IMR-90 (cell line): ENCODE results near the gene SIN3B. TPM values are rescaled to one million over a fixed set of nuclear protein-coding genes. Genes with fewer than 3 reads are reported as not detected.

Source experiments
- ATAC-seq: fragments of 200-7000 bp; cut with Tn5 transposase; 2 replicates; pipeline ENCODE4 v1.9.1; 2020; ENCODE audit warnings: low read depth, mild to moderate bottlenecking, moderate library complexity
- BruUV-seq: library from RNA; stranded (reverse); fragments of 400-500 nt; replicated peaks from 2 replicates; lab custom pipeline; 2021; lab: Mats Ljungman, UMichigan
- CTCF ChIA-PET: fragments of 300-600 bp; formaldehyde crosslinking; extraction: SDS; loops from one replicate; lab custom pipeline; 2021; ENCODE audit warnings: antibody characterized with exemption; lab: Yijun Ruan, JAX
- POLR2A ChIA-PET: fragments of 300-600 bp; sonication (Branson Sonifier 250); formaldehyde crosslinking; loops from one replicate; lab custom pipeline; 2022; ENCODE audit warnings: antibody characterized with exemption; ENCODE audit not compliant: unreplicated experiment; lab: Charles Lee
- DNase-seq: peaks from one replicate; pipeline ENCODE4 v3.0.0; 2013
- H2AFZ ChIP-seq: replicated peaks from 2 replicates; pipeline ENCODE3; 2013; ENCODE audit warnings: low read length, mild to moderate bottlenecking; ENCODE audit not compliant: poor library complexity
- H2AK5ac ChIP-seq: 2 replicates; pipeline ENCODE4 v1.6.1; 2013; ENCODE audit warnings: low read depth, low read length, inconsistent platforms
- H2AK9ac ChIP-seq: replicated peaks from 2 replicates; pipeline ENCODE3; 2013; ENCODE audit warnings: mild to moderate bottlenecking, low read depth, low read length, moderate library complexity; ENCODE audit not compliant: poor library complexity
- H2BK120ac ChIP-seq: 2 replicates; pipeline ENCODE4 v1.6.1; 2013; ENCODE audit warnings: low read depth, low read length, inconsistent platforms
- H2BK15ac ChIP-seq: 3 replicates; pipeline ENCODE4 v1.6.1; 2013; ENCODE audit warnings: low read depth, low read length, inconsistent platforms
- H2BK20ac ChIP-seq: 2 replicates; pipeline ENCODE4 v1.6.1; 2013; ENCODE audit warnings: low read depth, mild to moderate bottlenecking, inconsistent platforms, low read length, moderate library complexity
- H2BK5ac ChIP-seq: 2 replicates; pipeline ENCODE4 v1.6.1; 2013; ENCODE audit warnings: mild to moderate bottlenecking, low read depth, low read length, inconsistent platforms; ENCODE audit not compliant: poor library complexity, severe bottlenecking
- H3K14ac ChIP-seq: replicated peaks from 2 replicates; pipeline ENCODE4 v1.6.1; 2013; ENCODE audit warnings: low read depth, low read length, inconsistent platforms
- H3K18ac ChIP-seq: 2 replicates; pipeline ENCODE4 v1.6.1; 2013; ENCODE audit warnings: low read depth, low read length, control low read depth
- H3K23ac ChIP-seq: 2 replicates; pipeline ENCODE4 v1.6.1; 2013; ENCODE audit warnings: low read depth, low read length, inconsistent platforms
- H3K27ac ChIP-seq: 2 replicates; pipeline ENCODE4 v1.5.1; 2013; ENCODE audit warnings: mild to moderate bottlenecking, control low read depth, low read length; ENCODE audit not compliant: insufficient read depth
- H3K27me3 ChIP-seq: 2 replicates; pipeline ENCODE4 v1.6.1; 2013; ENCODE audit warnings: low read length; ENCODE audit not compliant: control insufficient read depth, insufficient read depth
- H3K36me3 ChIP-seq: 2 replicates; pipeline ENCODE4 v1.6.1; 2013; ENCODE audit warnings: low read length, mixed read lengths; ENCODE audit not compliant: control insufficient read depth, insufficient read depth
- H3K4ac ChIP-seq: 2 replicates; pipeline ENCODE4 v1.6.1; 2013; ENCODE audit warnings: low read depth, low read length, inconsistent platforms
- H3K4me1 ChIP-seq: 2 replicates; pipeline ENCODE4 v1.6.1; 2013; ENCODE audit warnings: low read length, mixed read lengths; ENCODE audit not compliant: control insufficient read depth, insufficient read depth
- H3K4me2 ChIP-seq: 2 replicates; pipeline ENCODE4 v1.6.1; 2013; ENCODE audit warnings: low read depth, mild to moderate bottlenecking, control low read depth, low read length, moderate library complexity
- H3K4me3 ChIP-seq: 2 replicates; pipeline ENCODE4 v1.5.1; 2013; ENCODE audit warnings: low read depth, mild to moderate bottlenecking, control low read depth, low read length, moderate library complexity; ENCODE audit not compliant: insufficient read depth
- H3K56ac ChIP-seq: 2 replicates; pipeline ENCODE4 v1.6.1; 2013; ENCODE audit warnings: low read length, inconsistent platforms; ENCODE audit not compliant: insufficient read depth; ENCODE audit errors: extremely low read depth
- H3K79me1 ChIP-seq, 2 experiments: 2 replicates each; pipeline ENCODE4 v1.6.1; 2013; ENCODE audit warnings: low read length in 2 of 2, inconsistent platforms in 1 of 2, low read depth in 1 of 2
- H3K9ac ChIP-seq: 2 replicates; pipeline ENCODE4 v1.6.1; 2013; ENCODE audit warnings: low read depth, low read length, control low read depth
- H3K9me1 ChIP-seq: 2 replicates; pipeline ENCODE4 v1.6.1; 2013; ENCODE audit warnings: low read length, inconsistent platforms; ENCODE audit not compliant: insufficient read depth
- H3K9me3 ChIP-seq: 2 replicates; pipeline ENCODE4 v1.6.1; 2013; ENCODE audit warnings: low read length; ENCODE audit not compliant: control insufficient read depth, insufficient read depth
- H4K20me1 ChIP-seq: 2 replicates; pipeline ENCODE4 v1.6.1; 2013; ENCODE audit warnings: low read length, inconsistent platforms; ENCODE audit not compliant: insufficient read depth
- H4K5ac ChIP-seq: 2 replicates; pipeline ENCODE4 v1.6.1; 2013; ENCODE audit warnings: mild to moderate bottlenecking, low read depth, low read length, control low read depth
- H4K8ac ChIP-seq, 2 experiments: 2 replicates each; pipeline ENCODE4 v1.6.1; 2013; ENCODE audit warnings: low read depth in 2 of 2, low read length in 2 of 2, control low read depth in 1 of 2, inconsistent platforms in 1 of 2
- H4K91ac ChIP-seq: 2 replicates; pipeline ENCODE4 v1.6.1; 2013; ENCODE audit warnings: low read depth, low read length, inconsistent platforms; ENCODE audit not compliant: insufficient read depth
- CHD1 ChIP-seq: IDR thresholded peaks from 2 replicates; pipeline ENCODE4 v1.6.1; 2012; ENCODE audit warnings: low read depth, low read length, improper control_type of control experiment
- MAZ ChIP-seq: IDR thresholded peaks from 2 replicates; pipeline ENCODE4 v1.6.1; 2012; ENCODE audit warnings: low read depth, mild to moderate bottlenecking, low read length, improper control_type of control experiment, moderate library complexity, borderline replicate concordance
- NFE2L2 ChIP-seq: fragments of 150-350 bp; IDR thresholded peaks from 2 replicates; pipeline ENCODE4 v1.6.1; 2016; ENCODE audit warnings: low read depth, mild to moderate bottlenecking, low read length
- POLR2A ChIP-seq: IDR thresholded peaks from 2 replicates; pipeline ENCODE4 v1.6.1; 2012; ENCODE audit warnings: mild to moderate bottlenecking, low read depth, low read length
- RCOR1 ChIP-seq: IDR thresholded peaks from 2 replicates; pipeline ENCODE4 v1.6.1; 2012; ENCODE audit warnings: mild to moderate bottlenecking, low read length, improper control_type of control experiment; ENCODE audit not compliant: insufficient replicate concordance
- WGBS, 2 experiments: methylation state at CpG; one replicate each; pipeline versions ENCODE4 v1.1.5 to v1.1.7; 2013; ENCODE audit warnings: missing lambda C conversion rate in 2 of 2; ENCODE audit not compliant: insufficient read length in 1 of 2; ENCODE audit errors: extremely low coverage in 2 of 2; 5-methylcytosine and 5-hydroxymethylcytosine counted together
- dilution Hi-C: fragments of 300-500 bp; cut with HindIII; formaldehyde crosslinking; loops from one replicate; pipeline ENCODE4 v1.14.3; 2018; ENCODE audit warnings: low sequenced_read_pairs; ENCODE audit not compliant: unreplicated experiment
- in situ Hi-C: fragments of 300-500 bp; cut with MboI; formaldehyde crosslinking; loops from 3 replicates; pipeline ENCODE4 v1.14.3; 2019; ENCODE audit warnings: low sequenced_read_pairs, inconsistent platforms, mixed read lengths
- intact Hi-C: fragments of 100-400 bp; cut with micrococcal nuclease; formaldehyde crosslinking; loops from 2 replicates; pipeline ENCODE4 v1.10.0; 2022
- polyA plus RNA-seq, 3 experiments: library from polyadenylated mRNA; depleted of rRNA; stranded (reverse); fragments of >200 nt; gene quantifications; 2 replicates each; pipeline ENCODE4 v1.2.3, GENCODE V29; 2012; ENCODE audit warnings: low replicate concordance in 1 of 3
- total RNA-seq: library from RNA; depleted of rRNA; stranded (reverse); fragments of >200 nt; gene quantifications from 2 replicates; pipeline ENCODE4 v1.2.3, GENCODE V29; 2012
- TF ChIP-seq, protein P1 (sequence below): fragments of 150-350 bp; IDR thresholded peaks from 2 replicates; pipeline ENCODE4 v1.6.1; 2017; ENCODE audit warnings: mild to moderate bottlenecking, antibody characterized with exemption, low read length, low read depth

Gene SIN3B
- total and polyA plus RNA-seq, 2 of the 4 experiments (the other 2 are of a cell fraction), result 7.9 to 40.0 TPM

DNA sequence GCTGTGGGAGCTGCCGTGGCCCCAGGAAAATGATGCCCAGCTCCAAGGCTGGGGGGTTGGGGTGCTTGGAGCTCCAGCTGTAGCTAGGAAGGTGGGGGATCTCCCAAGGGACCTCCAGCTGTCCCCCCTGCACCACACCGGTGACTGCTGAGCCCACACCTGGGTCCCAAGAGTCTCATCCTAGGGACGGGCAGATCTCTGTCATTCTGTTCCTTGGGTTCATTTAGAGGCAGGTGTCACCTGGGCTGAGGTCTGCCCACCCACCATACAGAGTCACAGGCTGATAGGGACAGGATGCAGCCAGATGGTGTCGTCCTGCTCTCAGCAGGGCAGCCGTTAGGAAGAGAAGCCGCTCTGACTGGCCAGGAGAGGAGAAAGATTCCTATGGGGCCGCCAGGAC lies 64.9 kb downstream of the SIN3B start:
- Histone ChIP-seq H2AK9ac (no peak overlapping the region), H3K18ac (no peak overlapping the region), H2AK5ac (no peak overlapping the region), H3K9me3 (no peaks in the 10 kb centered on the region), H3K14ac (no peak overlapping the region), H2BK5ac (no peak overlapping the region), H3K36me3 (no peaks in the 10 kb centered on the region), H3K23ac (no peak overlapping the region), H2BK20ac (no peak overlapping the region), H3K9ac (no peak overlapping the region), H4K20me1 (no peaks in the 10 kb centered on the region), H3K4me3 (no peak overlapping the region), H3K4me1 (no peaks in the 10 kb centered on the region), H2AFZ (no peak overlapping the region), H3K9me1 (no peaks in the 10 kb centered on the region), H2BK15ac (no peak overlapping the region), H4K8ac (no peak overlapping the region), H3K79me1 (no peaks in the 10 kb centered on the region), H3K27me3 (peaks cover 8% of the 10 kb centered on the region; the same call in 1 of the 2 replicates), H4K5ac (no peak overlapping the region), H4K91ac (no peak overlapping the region), H3K4ac (no peak overlapping the region), H3K56ac (no peak overlapping the region), H2BK120ac (no peak overlapping the region), H3K4me2 (no peak overlapping the region), H3K27ac (no peak overlapping the region)
- intact Hi-C loops, result no loop called here
- CTCF ChIA-PET, result no interaction called here
- no peak for DNase-seq
- WGBS, 2 experiments, result 80% methylated on average over 2 of the region's 7 CpGs; no CpG with 5 or more reads in 1 of the 2 experiments
- in situ Hi-C loops, result no loop called here
- POLR2A ChIA-PET, result no interaction called here
- dilution Hi-C loops, result no loop called here
- BruUV-seq, result no TSS peak
- TF ChIP-seq MAZ (no peak), CHD1 (no peak), RCOR1 (no peak), POLR2A (no peak), NFE2L2 (no peak)
- TF ChIP-seq, protein P1, sequence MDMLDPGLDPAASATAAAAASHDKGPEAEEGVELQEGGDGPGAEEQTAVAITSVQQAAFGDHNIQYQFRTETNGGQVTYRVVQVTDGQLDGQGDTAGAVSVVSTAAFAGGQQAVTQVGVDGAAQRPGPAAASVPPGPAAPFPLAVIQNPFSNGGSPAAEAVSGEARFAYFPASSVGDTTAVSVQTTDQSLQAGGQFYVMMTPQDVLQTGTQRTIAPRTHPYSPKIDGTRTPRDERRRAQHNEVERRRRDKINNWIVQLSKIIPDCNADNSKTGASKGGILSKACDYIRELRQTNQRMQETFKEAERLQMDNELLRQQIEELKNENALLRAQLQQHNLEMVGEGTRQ, result no peak
- ATAC-seq, result no peak
